GM12878 (cell line): Measurements from ENCODE around the gene STPG4. TPM values are rescaled to one million over a fixed set of nuclear protein-coding genes. Genes with fewer than 3 reads are reported as not detected.

Experiments
- ATAC-seq: fragments of 200-7000 bp; cut with Tn5 transposase; 3 replicates; pipeline ENCODE4 v1.9.1; 2020; ENCODE audit warnings: mild to moderate bottlenecking, moderate library complexity
- BruUV-seq: library from RNA; stranded (reverse); fragments of 400-500 nt; replicated peaks from 2 replicates; lab custom pipeline; 2021; lab: Mats Ljungman, UMichigan
- CTCF ChIA-PET: fragments of 300-600 bp; sonication (Branson Sonifier 250); formaldehyde crosslinking; extraction: SDS; loops from one replicate; lab custom pipeline; 2021; ENCODE audit warnings: inconsistent platforms; lab: Yijun Ruan, JAX
- POLR2A ChIA-PET: fragments of 350-600 bp; formaldehyde crosslinking; extraction: SDS; loops from one replicate; lab custom pipeline; 2021; ENCODE audit warnings: inconsistent platforms; lab: Charles Lee
- RAD21 ChIA-PET: fragments of 300-600 bp; sonication (Branson Sonifier 250); formaldehyde crosslinking; loops from one replicate; lab custom pipeline; 2023; ENCODE audit warnings: antibody characterized with exemption; ENCODE audit not compliant: unreplicated experiment; lab: Charles Lee
- SMC1A ChIA-PET: fragments of 300-600 bp; sonication (Branson Sonifier 250); formaldehyde crosslinking; loops from one replicate; lab custom pipeline; 2023; ENCODE audit not compliant: unreplicated experiment, uncharacterized antibody; lab: Charles Lee
- DNase-seq: peaks from one replicate; pipeline ENCODE4 v3.0.0-alpha.2; 2011; ENCODE audit warnings: low read depth, low spot score
- FAIRE-seq: peaks from 3 replicates; lab custom pipeline; 2011; peaks lifted over from hg19 to GRCh38; lab: Jason Lieb, UNC
- H2AFZ ChIP-seq: 2 replicates; pipeline ENCODE4 v1.6.0; 2011; ENCODE audit warnings: low read depth, low read length, control low read depth; ENCODE audit not compliant: control insufficient read depth
- H3K27ac ChIP-seq: 2 replicates; pipeline ENCODE4 v1.5.1; 2011; ENCODE audit warnings: control low read depth; ENCODE audit not compliant: control insufficient read depth, insufficient read depth
- H3K27me3 ChIP-seq, 2 experiments: replicated peaks in 1 of 2; 2 replicates each; pipeline versions ENCODE4 v1.6.0 to v1.6.1; 2011; ENCODE audit warnings: low read length in 1 of 2; ENCODE audit not compliant: control insufficient read depth in 2 of 2, insufficient read depth in 2 of 2
- H3K36me3 ChIP-seq, 2 experiments: 2 replicates each; pipeline ENCODE4 v1.5.1; 2011; ENCODE audit warnings: low read length in 1 of 2; ENCODE audit not compliant: control insufficient read depth in 2 of 2, insufficient read depth in 2 of 2
- H3K4me1 ChIP-seq: 2 replicates; pipeline ENCODE4 v1.6.1; 2011; ENCODE audit warnings: mild to moderate bottlenecking, low read length, moderate library complexity, mixed read lengths; ENCODE audit not compliant: control insufficient read depth, insufficient read depth
- H3K4me2 ChIP-seq: 2 replicates; pipeline ENCODE4 v1.6.0; 2011; ENCODE audit warnings: control low read depth; ENCODE audit not compliant: control insufficient read depth, insufficient read depth
- H3K4me3 ChIP-seq: fragments of 200-600 bp; sonication (generic); 2 replicates; pipeline ENCODE4 v1.5.1; 2016
- H3K79me2 ChIP-seq: 2 replicates; pipeline ENCODE4 v1.6.0; 2011; ENCODE audit warnings: low read length; ENCODE audit not compliant: control insufficient read depth, insufficient read depth
- H3K9ac ChIP-seq: 2 replicates; pipeline ENCODE4 v1.8.0; 2011; ENCODE audit warnings: low read length, control low read depth, mixed read lengths; ENCODE audit not compliant: control insufficient read depth, insufficient read depth
- H3K9me3 ChIP-seq: replicated peaks from 3 replicates; pipeline ENCODE4 v1.5.1; 2011; ENCODE audit warnings: mild to moderate bottlenecking, low read length; ENCODE audit not compliant: control insufficient read depth, insufficient read depth
- H4K20me1 ChIP-seq: 2 replicates; pipeline ENCODE4 v1.6.0; 2011; ENCODE audit not compliant: control insufficient read depth, insufficient read depth
- CEBPB ChIP-seq, 2 experiments: fragments of 150-350 bp in 1 of 2; IDR thresholded peaks; 2 replicates each; pipeline ENCODE4 v1.6.1; 2012 to 2014; ENCODE audit warnings: low read depth in 2 of 2, low read length in 2 of 2, borderline replicate concordance in 1 of 2, inconsistent platforms in 1 of 2
- CHD1 ChIP-seq: IDR thresholded peaks from 2 replicates; pipeline ENCODE4 v1.6.1; 2012; ENCODE audit warnings: low read depth, low read length, improper control_type of control experiment
- FOS ChIP-seq: IDR thresholded peaks from 3 replicates; pipeline ENCODE4 v1.6.1; 2011; ENCODE audit warnings: borderline replicate concordance; ENCODE audit not compliant: insufficient read length; ENCODE audit errors: extremely low read depth
- KAT2A ChIP-seq: conservative IDR thresholded peaks from 2 replicates; pipeline ENCODE4 v1.6.1; 2011; ENCODE audit warnings: low read depth, low read length; ENCODE audit not compliant: control insufficient read depth
- RUNX3 ChIP-seq: IDR thresholded peaks from 2 replicates; pipeline ENCODE4 v1.6.1; 2012; ENCODE audit warnings: low read length, inconsistent platforms
- SMAD5 ChIP-seq: IDR thresholded peaks from 2 replicates; pipeline ENCODE4 v1.6.1; 2016; ENCODE audit warnings: antibody characterized with exemption, low read depth
- TAF1 ChIP-seq: IDR thresholded peaks from 2 replicates; pipeline ENCODE4 v1.6.1; 2011; ENCODE audit warnings: mild to moderate bottlenecking, low read depth, low read length, borderline replicate concordance
- TARDBP ChIP-seq: IDR thresholded peaks from 2 replicates; pipeline ENCODE4 v1.6.1; 2016; ENCODE audit warnings: borderline replicate concordance
- ZNF217 ChIP-seq: fragments of 450-650 bp; IDR thresholded peaks from 2 replicates; pipeline ENCODE4 v1.6.1; 2017; ENCODE audit warnings: antibody characterized with exemption, mild to moderate bottlenecking
- WGBS: methylation state at CpG from one replicate; pipeline ENCODE4 v1.1.6; 2016; ENCODE audit warnings: low lambda C conversion rate; ENCODE audit not compliant: insufficient replicate concordance, insufficient coverage; ENCODE audit errors: missing lambda C conversion rate; 5-methylcytosine and 5-hydroxymethylcytosine counted together
- in situ Hi-C: fragments of 300-500 bp; cut with MboI; formaldehyde crosslinking; loops from 9 replicates; pipeline ENCODE4 v1.14.3; 2018; ENCODE audit warnings: mixed read lengths
- intact Hi-C: fragments of 100-400 bp; cut with micrococcal nuclease; formaldehyde crosslinking; loops from one replicate; pipeline ENCODE4 v1.14.2; 2022; ENCODE audit not compliant: unreplicated experiment
- polyA plus RNA-seq, 11 experiments: library from polyadenylated mRNA; depleted of rRNA in 4 of 11; unstranded in 6 of 11; stranded (reverse) in 5 of 11; fragments of >200 nt; fragmentation: Nextera tagmentation in 4 of 11; fragmentation: Illumina TruSeq in 1 of 11; extraction: Ambion mirVana in 4 of 11; extraction: Trizol in 1 of 11; gene quantifications; 1 replicate in 1 of 11; 2 replicates in 10 of 11; pipeline versions ENCODE4 v1.2.1 to v1.2.3, GENCODE V29; 2011 to 2016; ENCODE audit warnings: inconsistent platforms in 2 of 11, missing spikeins in 2 of 11, low read depth in 1 of 11
- total RNA-seq, 4 experiments: library from RNA; depleted of rRNA in 3 of 4; stranded (reverse); fragments of >200 nt in 3 of 4; fragmentation: Illumina TruSeq in 1 of 4; extraction: Trizol in 1 of 4; gene quantifications; 2 replicates each; pipeline versions ENCODE4 v1.2.1 to v1.2.3, GENCODE V29; 2013 to 2021
- TF ChIP-seq, protein P1 (sequence below): fragments of 450-650 bp; IDR thresholded peaks from 2 replicates; pipeline ENCODE4 v1.6.1; 2017; ENCODE audit warnings: mild to moderate bottlenecking
- TF ChIP-seq, protein P2 (sequence below): IDR thresholded peaks from 2 replicates; pipeline ENCODE4 v1.6.1; 2012; ENCODE audit warnings: mild to moderate bottlenecking, low read depth, low read length
- TF ChIP-seq, protein P3 (sequence below): fragments of 150-350 bp; IDR thresholded peaks from 2 replicates; pipeline ENCODE4 v1.6.1; 2014; ENCODE audit warnings: mild to moderate bottlenecking, low read depth, low read length

Gene STPG4
- total and polyA plus RNA-seq, 10 of the 15 experiments (the other 5 are each of a cell fraction or from before 2014, with no cell fraction given) = 0.10 to 0.29 (median 0.19) TPM; not detected in 3

DNA sequence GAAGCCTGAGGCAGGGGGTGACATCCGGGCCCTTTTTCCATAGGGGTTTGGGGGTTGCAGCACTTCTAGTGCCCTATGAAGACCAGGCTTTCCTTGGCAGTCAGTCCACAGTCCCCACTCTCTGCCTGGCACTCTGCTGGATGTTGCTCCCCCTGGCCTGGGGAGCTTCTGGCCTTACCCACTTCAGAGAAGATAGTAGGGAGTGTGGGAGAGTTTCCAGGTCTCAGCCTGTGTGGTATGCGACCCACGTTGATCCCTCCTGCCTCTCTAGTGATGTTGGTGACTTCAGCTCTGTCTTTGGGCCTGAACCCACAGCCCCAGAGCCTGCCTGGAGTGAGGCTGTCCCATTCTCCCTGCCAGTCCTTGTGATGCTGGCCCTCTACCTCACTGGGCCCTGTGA lies 105.6 kb downstream of the STPG4 start:
- no peaks in the 10 kb centered on the region for H3K79me2 ChIP-seq
- no peaks in the 10 kb centered on the region for H3K4me1 ChIP-seq
- no peak overlapping the region for H2AFZ ChIP-seq
- intact Hi-C loops = no loop called here
- RAD21 ChIA-PET = no interaction called here
- BruUV-seq = no TSS peak
- H3K9me3 ChIP-seq = no peaks in the 10 kb centered on the region
- H4K20me1 ChIP-seq = no peaks in the 10 kb centered on the region
- no peak overlapping the region for H3K27ac ChIP-seq
- no peaks in the 10 kb centered on the region for H3K27me3 ChIP-seq
- FAIRE-seq (no peak), DNase-seq (no peak), ATAC-seq (no peak)
- H3K4me3 ChIP-seq = no peak overlapping the region
- POLR2A ChIA-PET = no interaction called here
- no peak overlapping the region for H3K4me2 ChIP-seq
- in situ Hi-C loops = no loop called here
- TF ChIP-seq, protein P1, sequence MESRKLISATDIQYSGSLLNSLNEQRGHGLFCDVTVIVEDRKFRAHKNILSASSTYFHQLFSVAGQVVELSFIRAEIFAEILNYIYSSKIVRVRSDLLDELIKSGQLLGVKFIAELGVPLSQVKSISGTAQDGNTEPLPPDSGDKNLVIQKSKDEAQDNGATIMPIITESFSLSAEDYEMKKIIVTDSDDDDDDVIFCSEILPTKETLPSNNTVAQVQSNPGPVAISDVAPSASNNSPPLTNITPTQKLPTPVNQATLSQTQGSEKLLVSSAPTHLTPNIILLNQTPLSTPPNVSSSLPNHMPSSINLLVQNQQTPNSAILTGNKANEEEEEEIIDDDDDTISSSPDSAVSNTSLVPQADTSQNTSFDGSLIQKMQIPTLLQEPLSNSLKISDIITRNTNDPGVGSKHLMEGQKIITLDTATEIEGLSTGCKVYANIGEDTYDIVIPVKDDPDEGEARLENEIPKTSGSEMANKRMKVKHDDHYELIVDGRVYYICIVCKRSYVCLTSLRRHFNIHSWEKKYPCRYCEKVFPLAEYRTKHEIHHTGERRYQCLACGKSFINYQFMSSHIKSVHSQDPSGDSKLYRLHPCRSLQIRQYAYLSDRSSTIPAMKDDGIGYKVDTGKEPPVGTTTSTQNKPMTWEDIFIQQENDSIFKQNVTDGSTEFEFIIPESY = no peak
- TF ChIP-seq, protein P2, sequence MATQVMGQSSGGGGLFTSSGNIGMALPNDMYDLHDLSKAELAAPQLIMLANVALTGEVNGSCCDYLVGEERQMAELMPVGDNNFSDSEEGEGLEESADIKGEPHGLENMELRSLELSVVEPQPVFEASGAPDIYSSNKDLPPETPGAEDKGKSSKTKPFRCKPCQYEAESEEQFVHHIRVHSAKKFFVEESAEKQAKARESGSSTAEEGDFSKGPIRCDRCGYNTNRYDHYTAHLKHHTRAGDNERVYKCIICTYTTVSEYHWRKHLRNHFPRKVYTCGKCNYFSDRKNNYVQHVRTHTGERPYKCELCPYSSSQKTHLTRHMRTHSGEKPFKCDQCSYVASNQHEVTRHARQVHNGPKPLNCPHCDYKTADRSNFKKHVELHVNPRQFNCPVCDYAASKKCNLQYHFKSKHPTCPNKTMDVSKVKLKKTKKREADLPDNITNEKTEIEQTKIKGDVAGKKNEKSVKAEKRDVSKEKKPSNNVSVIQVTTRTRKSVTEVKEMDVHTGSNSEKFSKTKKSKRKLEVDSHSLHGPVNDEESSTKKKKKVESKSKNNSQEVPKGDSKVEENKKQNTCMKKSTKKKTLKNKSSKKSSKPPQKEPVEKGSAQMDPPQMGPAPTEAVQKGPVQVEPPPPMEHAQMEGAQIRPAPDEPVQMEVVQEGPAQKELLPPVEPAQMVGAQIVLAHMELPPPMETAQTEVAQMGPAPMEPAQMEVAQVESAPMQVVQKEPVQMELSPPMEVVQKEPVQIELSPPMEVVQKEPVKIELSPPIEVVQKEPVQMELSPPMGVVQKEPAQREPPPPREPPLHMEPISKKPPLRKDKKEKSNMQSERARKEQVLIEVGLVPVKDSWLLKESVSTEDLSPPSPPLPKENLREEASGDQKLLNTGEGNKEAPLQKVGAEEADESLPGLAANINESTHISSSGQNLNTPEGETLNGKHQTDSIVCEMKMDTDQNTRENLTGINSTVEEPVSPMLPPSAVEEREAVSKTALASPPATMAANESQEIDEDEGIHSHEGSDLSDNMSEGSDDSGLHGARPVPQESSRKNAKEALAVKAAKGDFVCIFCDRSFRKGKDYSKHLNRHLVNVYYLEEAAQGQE = no peak
- TF ChIP-seq, protein P3, sequence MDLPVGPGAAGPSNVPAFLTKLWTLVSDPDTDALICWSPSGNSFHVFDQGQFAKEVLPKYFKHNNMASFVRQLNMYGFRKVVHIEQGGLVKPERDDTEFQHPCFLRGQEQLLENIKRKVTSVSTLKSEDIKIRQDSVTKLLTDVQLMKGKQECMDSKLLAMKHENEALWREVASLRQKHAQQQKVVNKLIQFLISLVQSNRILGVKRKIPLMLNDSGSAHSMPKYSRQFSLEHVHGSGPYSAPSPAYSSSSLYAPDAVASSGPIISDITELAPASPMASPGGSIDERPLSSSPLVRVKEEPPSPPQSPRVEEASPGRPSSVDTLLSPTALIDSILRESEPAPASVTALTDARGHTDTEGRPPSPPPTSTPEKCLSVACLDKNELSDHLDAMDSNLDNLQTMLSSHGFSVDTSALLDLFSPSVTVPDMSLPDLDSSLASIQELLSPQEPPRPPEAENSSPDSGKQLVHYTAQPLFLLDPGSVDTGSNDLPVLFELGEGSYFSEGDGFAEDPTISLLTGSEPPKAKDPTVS = no peak
- no peak for TF ChIP-seq CHD1
- TF ChIP-seq TAF1 = no peak
- no peak for TF ChIP-seq CEBPB (IDR thresholded peaks at IDR 0.05; ENCODE audit: borderline replicate concordance in 1 of 2, low read depth in 2 of 2, low read length in 2 of 2)
- TF ChIP-seq ZNF217 = no peak
- no peak for TF ChIP-seq TARDBP
- TF ChIP-seq SMAD5 = no peak
- no peak for TF ChIP-seq RUNX3
- no peak for TF ChIP-seq KAT2A
- no peak for TF ChIP-seq FOS
- no peak overlapping the region for H3K9ac ChIP-seq
- peaks cover 21 to 34% of the 10 kb centered on the region in 2 experiments for H3K36me3 ChIP-seq
- CTCF ChIA-PET = no interaction called here
- 98% methylated on average over 3 of the region's 3 CpGs for WGBS
- SMC1A ChIA-PET = no interaction called here
